A549 treated with CpdA at 1 μM for 4 hours (cell line): Measurements from ENCODE around the gene RAB3C. TPM values are rescaled to one million over a fixed set of nuclear protein-coding genes. Genes with fewer than 3 reads are reported as not detected.

Experiments
- total RNA-seq: library from RNA; stranded (reverse); fragments of 200-300 nt; extraction: Qiagen RNA extraction; gene quantifications from 5 replicates; pipeline ENCODE4 v1.2.3, GENCODE V29; 2022; ENCODE audit warnings: low read depth

RAB3C gene
- total RNA-seq, result not detected in 5 replicates

GRCh38 chr5:58582803-58583491 lies at the start of gene RAB3C:
TSS of gene RAB3C (plus strand) at chr5:58583075. CDS start at chr5:58583209, 134 bp downstream.

Other genes starting within 250 kb of the RAB3C start
- gene PLK2, start 123.0 kb upstream of the RAB3C start, total RNA-seq, result 95.9 to 114 TPM (median 103 TPM) in 5 replicates
- not detected in 5 replicates for gene GAPT, start 91.6 kb upstream of the RAB3C start, total RNA-seq